ENCODE measurements around the gene UBE2F. TPM values are rescaled to one million over a fixed set of nuclear protein-coding genes. Genes with fewer than 3 reads are reported as not detected.
"Not testable (repeated sequence)": the region's sequence is repeated elsewhere in the genome, so short reads cannot be mapped to it uniquely, and the experiment has no call there.

Gene UBE2F
- total RNA-seq, 4 donors from 2014 or later, result 67.3 to 97.3 (median 81.2) TPM

DNA sequence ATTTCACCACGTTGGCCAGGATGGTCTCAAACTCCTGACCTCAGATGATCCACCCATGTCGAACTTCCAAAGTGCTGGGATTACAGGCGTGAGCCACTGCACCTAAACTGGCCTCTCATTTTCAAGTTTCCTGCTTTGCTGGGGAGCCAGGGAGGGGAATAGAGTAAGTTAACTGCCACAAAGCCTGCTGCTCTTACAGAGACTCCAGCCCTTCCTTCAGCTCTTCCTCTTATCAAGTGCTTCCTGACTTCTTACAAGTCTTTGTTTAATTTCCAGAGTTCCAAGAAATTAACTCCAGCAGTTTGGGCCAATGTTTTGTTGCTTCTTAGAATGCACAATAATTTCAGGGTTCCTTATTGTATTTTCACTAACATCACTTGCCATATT, 24.3 kb upstream of the UBE2F start:
- Histone ChIP-seq H3K9me3 (peaks cover 0 to 6% (median 0%) of the 10 kb centered on the region in 3 donors), H3K36me3 (no peaks in the 10 kb centered on the region), H3K4me3 (no peak overlapping the region), H3K27me3 (no peaks in the 10 kb centered on the region), H3K27ac (peak overlapping the region in 1 of 4 donors; percentile 25), H3K4me1 (no peaks in the 10 kb centered on the region)
- ATAC-seq (no peak), DNase-seq (no peak)
- in situ Hi-C loops (cut with MboI; ENCODE audit: low sequenced_read_pairs in 4 of 4), result no loop called here
- intact Hi-C loops (cut with DNase I; ENCODE audit: low total_unique reads), result no loop called here
- TF ChIP-seq, protein P1, sequence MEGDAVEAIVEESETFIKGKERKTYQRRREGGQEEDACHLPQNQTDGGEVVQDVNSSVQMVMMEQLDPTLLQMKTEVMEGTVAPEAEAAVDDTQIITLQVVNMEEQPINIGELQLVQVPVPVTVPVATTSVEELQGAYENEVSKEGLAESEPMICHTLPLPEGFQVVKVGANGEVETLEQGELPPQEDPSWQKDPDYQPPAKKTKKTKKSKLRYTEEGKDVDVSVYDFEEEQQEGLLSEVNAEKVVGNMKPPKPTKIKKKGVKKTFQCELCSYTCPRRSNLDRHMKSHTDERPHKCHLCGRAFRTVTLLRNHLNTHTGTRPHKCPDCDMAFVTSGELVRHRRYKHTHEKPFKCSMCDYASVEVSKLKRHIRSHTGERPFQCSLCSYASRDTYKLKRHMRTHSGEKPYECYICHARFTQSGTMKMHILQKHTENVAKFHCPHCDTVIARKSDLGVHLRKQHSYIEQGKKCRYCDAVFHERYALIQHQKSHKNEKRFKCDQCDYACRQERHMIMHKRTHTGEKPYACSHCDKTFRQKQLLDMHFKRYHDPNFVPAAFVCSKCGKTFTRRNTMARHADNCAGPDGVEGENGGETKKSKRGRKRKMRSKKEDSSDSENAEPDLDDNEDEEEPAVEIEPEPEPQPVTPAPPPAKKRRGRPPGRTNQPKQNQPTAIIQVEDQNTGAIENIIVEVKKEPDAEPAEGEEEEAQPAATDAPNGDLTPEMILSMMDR (IDR thresholded peaks at IDR 0.05 in 4 of 5, conservative IDR thresholded peaks at IDR 0.05 in 1 of 5), result no peak
- no peak for TF ChIP-seq POLR2A (IDR thresholded peaks at IDR 0.05)

DNA sequence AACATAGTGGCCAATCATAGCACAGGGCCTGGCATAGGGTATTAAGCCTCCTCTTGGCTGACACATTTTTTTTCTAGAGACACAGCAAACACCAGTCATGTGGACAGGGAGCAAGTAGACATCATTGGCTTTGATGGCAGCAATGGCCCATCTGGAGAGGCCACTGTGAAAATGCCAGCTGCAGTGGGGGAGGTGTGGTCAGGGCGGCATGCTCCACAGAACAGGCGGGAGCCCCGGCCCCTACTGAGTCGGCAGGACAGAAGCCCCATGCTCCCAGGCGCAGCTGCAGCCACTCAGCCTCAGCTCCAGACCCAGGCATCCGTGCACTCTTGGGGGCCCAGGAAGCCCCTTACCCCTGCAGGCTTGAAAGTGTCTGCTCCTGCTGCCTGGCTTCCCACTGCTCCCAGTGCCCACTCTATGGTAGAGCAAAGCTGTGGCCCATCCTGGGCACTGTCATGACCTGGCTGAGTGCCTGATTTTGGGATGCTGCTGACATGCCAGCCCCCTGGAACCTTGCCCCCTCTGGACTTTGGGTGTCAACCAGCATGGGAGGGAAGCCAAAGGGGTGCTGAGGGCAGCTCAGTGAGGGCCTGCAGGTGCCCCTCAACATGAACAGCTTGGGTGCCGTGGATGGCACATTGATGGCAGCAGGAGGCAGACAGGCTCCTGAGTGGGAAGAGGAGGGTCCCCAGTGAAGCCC, 23.3 kb upstream of the UBE2F start:
- DNase-seq (no peak), ATAC-seq (no peak)
- in situ Hi-C loops (cut with MboI; ENCODE audit: low sequenced_read_pairs in 4 of 4), result no loop called here
- TF ChIP-seq, protein P1 (IDR thresholded peaks at IDR 0.05 in 4 of 5, conservative IDR thresholded peaks at IDR 0.05 in 1 of 5), result no peak
- Histone ChIP-seq H3K9me3 (peaks cover 0 to 6% (median 0%) of the 10 kb centered on the region in 3 donors), H3K4me3 (no peak overlapping the region), H3K36me3 (no peaks in the 10 kb centered on the region), H3K4me1 (no peaks in the 10 kb centered on the region), H3K27me3 (no peaks in the 10 kb centered on the region), H3K27ac (no peak overlapping the region)
- intact Hi-C loops (cut with DNase I; ENCODE audit: low total_unique reads), result no loop called here

DNA sequence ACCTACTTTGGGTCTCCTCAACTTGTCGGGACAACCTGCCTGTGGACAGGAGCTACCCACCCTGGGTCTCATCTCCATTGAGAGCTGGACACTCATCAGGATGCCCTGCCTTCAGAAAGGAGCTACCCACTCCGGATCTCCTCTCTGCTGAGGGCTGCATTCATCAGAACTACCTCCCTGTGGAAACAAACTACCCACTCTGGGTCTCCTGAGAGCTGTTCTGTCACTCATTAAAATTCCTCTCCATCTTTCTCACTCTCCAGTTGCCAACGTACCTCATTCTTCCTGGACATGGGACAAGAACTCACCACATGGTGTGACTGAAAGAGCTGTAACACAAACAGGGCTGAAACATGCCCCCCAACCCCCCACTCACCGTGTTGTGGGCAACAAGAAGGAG, 22.5 kb upstream of the UBE2F start:
- TF ChIP-seq, protein P1 (IDR thresholded peaks at IDR 0.05 in 4 of 5, conservative IDR thresholded peaks at IDR 0.05 in 1 of 5), result no peak
- TF ChIP-seq POLR2A (IDR thresholded peaks at IDR 0.05), result no peak
- ATAC-seq (no peak), DNase-seq (no peak)
- Histone ChIP-seq H3K9me3 (peaks cover 0 to 6% (median 0%) of the 10 kb centered on the region in 3 donors), H3K27me3 (no peaks in the 10 kb centered on the region), H3K4me1 (no peaks in the 10 kb centered on the region), H3K36me3 (no peaks in the 10 kb centered on the region), H3K4me3 (no peak overlapping the region), H3K27ac (no peak overlapping the region)
- in situ Hi-C loops (cut with MboI; ENCODE audit: low sequenced_read_pairs in 4 of 4) (no loop called here), intact Hi-C loops (cut with DNase I; ENCODE audit: low total_unique reads) (no loop called here)

DNA sequence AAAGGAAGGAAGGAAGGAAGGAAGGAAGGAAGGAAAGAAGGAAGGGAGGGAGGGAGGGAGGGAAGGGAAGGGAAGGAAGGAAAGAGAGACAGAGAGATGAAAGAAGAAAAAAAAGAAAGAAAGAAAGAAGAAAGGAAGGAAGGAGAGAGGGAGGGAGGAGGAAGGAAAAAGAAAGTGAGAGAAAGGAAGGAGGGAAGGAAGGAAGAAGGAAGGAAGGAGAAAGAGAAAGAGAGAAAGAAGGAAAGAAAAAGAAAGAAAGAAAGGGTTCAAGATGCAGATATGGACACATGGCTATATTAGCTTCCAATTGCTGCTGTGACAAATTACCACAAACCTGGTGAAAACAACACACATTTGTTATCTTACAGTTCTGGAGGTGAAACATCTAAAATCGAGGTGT, 20.4 kb upstream of the UBE2F start:
- ATAC-seq, result no peak
- intact Hi-C loops (cut with DNase I; ENCODE audit: low total_unique reads), result no loop called here

DNA sequence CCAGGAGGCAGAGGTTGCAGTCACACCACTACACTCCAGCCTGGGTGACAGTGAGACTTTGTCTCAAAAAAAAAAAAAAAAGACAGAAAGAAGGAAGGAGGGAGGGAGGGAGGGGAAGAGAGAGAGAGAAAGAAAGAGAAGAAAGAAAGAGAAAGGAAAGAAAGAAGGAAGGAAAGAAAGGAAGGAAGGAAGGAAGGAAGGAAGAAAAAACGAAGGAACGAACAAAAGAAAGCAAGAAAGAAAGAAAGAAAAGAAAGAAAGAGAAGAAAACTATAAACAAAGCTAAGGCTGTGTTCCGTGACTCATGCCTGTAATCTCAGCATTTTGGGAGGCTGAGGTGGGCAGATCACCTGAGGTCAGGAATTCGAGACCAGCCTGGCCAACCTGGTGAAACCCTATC, 15.5 kb upstream of the UBE2F start:
- ATAC-seq; intact Hi-C loops (cut with DNase I; ENCODE audit: low total_unique reads); H3K27ac ChIP-seq; DNase-seq; H3K9me3 ChIP-seq; H3K4me3 ChIP-seq; H3K4me1 ChIP-seq; H3K36me3 ChIP-seq: not testable (repeated sequence)
- in situ Hi-C loops (cut with MboI; ENCODE audit: low sequenced_read_pairs in 4 of 4), result loop anchor here in 1 of 4 donors (25.0 kb wide), 1 partner anchor 311 kb away; no protein-coding TSS in a partner anchor
- peaks cover 13 to 20% (median 18%) of the 10 kb centered on the region in 3 donors for H3K27me3 ChIP-seq

More for the DNA sequence above, 20.4 kb upstream of the UBE2F start:
- H3K9me3 ChIP-seq, result peaks cover 0 to 6% (median 0%) of the 10 kb centered on the region in 3 donors
- no peaks in the 10 kb centered on the region for H3K4me1 ChIP-seq
- H3K36me3 ChIP-seq, result no peaks in the 10 kb centered on the region
- no peak overlapping the region for H3K4me3 ChIP-seq
- no peak for DNase-seq
- TF ChIP-seq POLR2A (IDR thresholded peaks at IDR 0.05), result no peak
- TF ChIP-seq, protein P1 (IDR thresholded peaks at IDR 0.05 in 4 of 5, conservative IDR thresholded peaks at IDR 0.05 in 1 of 5), result no peak
- no peak overlapping the region for H3K27ac ChIP-seq
- in situ Hi-C loops (cut with MboI; ENCODE audit: low sequenced_read_pairs in 4 of 4), result no loop called here
- H3K27me3 ChIP-seq, result no peaks in the 10 kb centered on the region
